Adrenal gland (tissue), 5 donors: ENCODE measurements around the gene RNF8.
"Not testable (repeated sequence)": the region's sequence is repeated elsewhere in the genome, so short reads cannot be mapped to it uniquely, and the experiment has no call there.

Experiments used
- POLR2A ChIP-seq, 2 donors: fragments of 450-650 bp; IDR thresholded peaks; one replicate each; pipeline ENCODE4 v1.6.1; 2017; ENCODE audit warnings: antibody characterized with exemption in 2 of 2, mild to moderate bottlenecking in 2 of 2, moderate library complexity in 1 of 2
- TF ChIP-seq, protein P1 (sequence below), 6 experiments: fragments of 450-650 bp in 4 of 6; fragments of 200-600 bp in 2 of 6; sonication (generic) in 1 of 6; IDR thresholded peaks; 1 replicate in 5 of 6; 2 replicates in 1 of 6; pipeline versions ENCODE4 v1.5.1 to v1.8.0; 2016 to 2021; ENCODE audit warnings: antibody characterized with exemption in 6 of 6, mild to moderate bottlenecking in 2 of 6, moderate library complexity in 1 of 6
- donor health status: DM: no; HTN: no; CAD: no.

DNA sequence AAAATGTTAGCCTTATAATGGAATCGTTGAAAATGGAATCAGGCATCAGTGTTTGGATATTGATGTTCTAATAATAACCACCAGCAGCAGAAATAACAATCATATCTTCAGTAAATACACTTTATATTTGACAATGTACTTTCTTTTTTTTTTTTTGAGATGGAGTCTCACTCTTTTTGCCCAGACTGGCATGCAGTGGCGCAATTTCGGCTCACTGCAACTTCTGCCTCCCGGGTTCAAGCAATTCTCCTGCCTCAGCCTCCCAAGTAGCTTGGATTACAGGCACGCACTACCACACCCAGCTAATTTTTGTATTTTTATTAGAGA, 89.4 kb downstream of the RNF8 start:
- TF ChIP-seq, protein P1, sequence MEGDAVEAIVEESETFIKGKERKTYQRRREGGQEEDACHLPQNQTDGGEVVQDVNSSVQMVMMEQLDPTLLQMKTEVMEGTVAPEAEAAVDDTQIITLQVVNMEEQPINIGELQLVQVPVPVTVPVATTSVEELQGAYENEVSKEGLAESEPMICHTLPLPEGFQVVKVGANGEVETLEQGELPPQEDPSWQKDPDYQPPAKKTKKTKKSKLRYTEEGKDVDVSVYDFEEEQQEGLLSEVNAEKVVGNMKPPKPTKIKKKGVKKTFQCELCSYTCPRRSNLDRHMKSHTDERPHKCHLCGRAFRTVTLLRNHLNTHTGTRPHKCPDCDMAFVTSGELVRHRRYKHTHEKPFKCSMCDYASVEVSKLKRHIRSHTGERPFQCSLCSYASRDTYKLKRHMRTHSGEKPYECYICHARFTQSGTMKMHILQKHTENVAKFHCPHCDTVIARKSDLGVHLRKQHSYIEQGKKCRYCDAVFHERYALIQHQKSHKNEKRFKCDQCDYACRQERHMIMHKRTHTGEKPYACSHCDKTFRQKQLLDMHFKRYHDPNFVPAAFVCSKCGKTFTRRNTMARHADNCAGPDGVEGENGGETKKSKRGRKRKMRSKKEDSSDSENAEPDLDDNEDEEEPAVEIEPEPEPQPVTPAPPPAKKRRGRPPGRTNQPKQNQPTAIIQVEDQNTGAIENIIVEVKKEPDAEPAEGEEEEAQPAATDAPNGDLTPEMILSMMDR (IDR thresholded peaks at IDR 0.05) = not testable (repeated sequence)
- not testable (repeated sequence) for TF ChIP-seq POLR2A (IDR thresholded peaks at IDR 0.05)
